K562 (cell line): Measurements from ENCODE around the gene AMDHD2. TPM values are rescaled to one million over a fixed set of nuclear protein-coding genes. Genes with fewer than 3 reads are reported as not detected.
A peak's percentile ranks its signal among the peaks of the same experiment; 100 is the strongest.
"Not testable (repeated sequence)": the region's sequence is repeated elsewhere in the genome, so short reads cannot be mapped to it uniquely, and the experiment has no call there.

ENCODE experiments used
- ATAC-seq: fragments of 200-7000 bp; cut with Tn5 transposase; 3 replicates; pipeline ENCODE4 v1.9.1; 2020; ENCODE audit warnings: moderate library complexity
- BruUV-seq: library from RNA; stranded (reverse); fragments of 400-500 nt; replicated peaks from 2 replicates; lab custom pipeline; 2021; lab: Mats Ljungman, UMichigan
- CTCF ChIA-PET: fragments of 300-600 bp; formaldehyde crosslinking; extraction: SDS; loops from one replicate; lab custom pipeline; 2021; ENCODE audit warnings: low intra/inter-chr PET ratio; lab: Yijun Ruan, JAX
- POLR2A ChIA-PET: fragments of 300-600, 350-650 bp; sonication (Branson Sonifier 250); formaldehyde crosslinking; extraction: SDS; loops from one replicate; lab custom pipeline; 2021; ENCODE audit warnings: antibody characterized with exemption, inconsistent platforms; lab: Yijun Ruan, JAX
- DNase-seq, 4 experiments: peaks; one replicate each; pipeline versions ENCODE4 v3.0.0 to v3.0.0-alpha.2; 2011 to 2018; ENCODE audit warnings: low spot score in 3 of 4, mixed read lengths in 3 of 4; ENCODE audit errors: extremely low read depth in 1 of 4
- FAIRE-seq: peaks from 2 replicates; lab custom pipeline; 2011; peaks lifted over from hg19 to GRCh38; lab: Jason Lieb, UNC
- H2AFZ ChIP-seq: 2 replicates; pipeline ENCODE4 v1.6.0; 2011; ENCODE audit warnings: low read depth, low read length, control low read depth, inconsistent platforms
- H3K27ac ChIP-seq: fragments of 200-600 bp; 3 replicates; pipeline ENCODE4 v1.8.0; 2011; ENCODE audit warnings: low read depth, mild to moderate bottlenecking, control low read depth, inconsistent platforms, low read length, moderate library complexity, mixed read lengths; ENCODE audit errors: extremely low read depth
- H3K27me3 ChIP-seq, 2 experiments: fragments of 300-600 bp in 1 of 2; 2 replicates in 1 of 2; 3 replicates in 1 of 2; pipeline versions ENCODE4 v1.6.0 to v1.8.0; 2011; ENCODE audit warnings: inconsistent platforms in 2 of 2, low read length in 2 of 2, mild to moderate bottlenecking in 1 of 2, mixed read lengths in 1 of 2, moderate library complexity in 1 of 2; ENCODE audit not compliant: control insufficient read depth in 2 of 2, insufficient read depth in 2 of 2
- H3K36me3 ChIP-seq: fragments of 300-600 bp; 3 replicates; pipeline ENCODE4 v1.8.0; 2011; ENCODE audit warnings: mild to moderate bottlenecking, low read length, inconsistent platforms; ENCODE audit not compliant: control insufficient read depth, insufficient read depth
- H3K4me1 ChIP-seq, 2 experiments: fragments of 200-600 bp in 1 of 2; replicated peaks in 1 of 2; 2 replicates in 1 of 2; 3 replicates in 1 of 2; pipeline versions ENCODE4 v1.5.1 to v1.8.0; 2011; ENCODE audit warnings: inconsistent platforms in 2 of 2, low read length in 2 of 2, mild to moderate bottlenecking in 1 of 2, mixed read lengths in 1 of 2, moderate library complexity in 1 of 2; ENCODE audit not compliant: control insufficient read depth in 2 of 2, insufficient read depth in 2 of 2
- H3K4me2 ChIP-seq: 2 replicates; pipeline ENCODE4 v1.6.1; 2011; ENCODE audit warnings: low read length, control low read depth, inconsistent platforms, mixed read lengths; ENCODE audit not compliant: insufficient read depth
- H3K4me3 ChIP-seq: fragments of 200-600 bp; sonication (generic), shearing (Covaris generic); 2 replicates; pipeline ENCODE4 v1.5.1; 2016; ENCODE audit warnings: control low read depth, inconsistent platforms
- H3K79me2 ChIP-seq: fragments of 200-600 bp; 3 replicates; pipeline ENCODE4 v1.8.0; 2011; ENCODE audit warnings: low read length, inconsistent platforms; ENCODE audit not compliant: control insufficient read depth, insufficient read depth
- H3K9ac ChIP-seq, 2 experiments: 2 replicates each; pipeline versions ENCODE4 v1.6.0 to v1.6.1; 2011; ENCODE audit warnings: low read depth in 2 of 2, low read length in 2 of 2, control low read depth in 1 of 2, inconsistent platforms in 1 of 2, mild to moderate bottlenecking in 1 of 2, mixed read lengths in 1 of 2; ENCODE audit not compliant: insufficient read depth in 1 of 2
- H3K9me1 ChIP-seq: one replicate; pipeline ENCODE4 v1.6.0; 2011; ENCODE audit warnings: inconsistent platforms, mild to moderate bottlenecking, low read length, moderate library complexity; ENCODE audit not compliant: control insufficient read depth, insufficient read depth
- H3K9me3 ChIP-seq: replicated peaks from 2 replicates; pipeline ENCODE4 v1.5.1; 2011; ENCODE audit warnings: low read depth, low read length, inconsistent platforms; ENCODE audit not compliant: control insufficient read depth, insufficient read depth
- H4K20me1 ChIP-seq: replicated peaks from 2 replicates; pipeline ENCODE4 v1.6.1; 2011; ENCODE audit warnings: low read length, inconsistent platforms, mixed read lengths; ENCODE audit not compliant: control insufficient read depth, insufficient read depth
- SMC3 ChIP-seq: conservative IDR thresholded peaks from 2 replicates; pipeline ENCODE4 v1.6.1; 2011; ENCODE audit warnings: low read depth, low read length, improper control_type of control experiment; ENCODE audit not compliant: insufficient read depth
- WGBS: fragments of 100-300 bp; shearing (Covaris generic); methylation state at CpG from one replicate; pipeline ENCODE4 v1.1.6; 2016; ENCODE audit warnings: low coverage, mixed read lengths; ENCODE audit not compliant: insufficient coverage; ENCODE audit errors: missing lambda C conversion rate; 5-methylcytosine and 5-hydroxymethylcytosine counted together
- in situ Hi-C: fragments of 300-500 bp; cut with MboI; formaldehyde crosslinking; loops from 4 replicates; pipeline ENCODE4 v1.15.0; 2018; ENCODE audit warnings: inconsistent platforms, mixed read lengths
- intact Hi-C: fragments of 100-400 bp; cut with micrococcal nuclease; formaldehyde crosslinking; loops from 2 replicates; pipeline ENCODE4 v1.14.2; 2022
- polyA plus RNA-seq, 8 experiments: library from polyadenylated mRNA; depleted of rRNA in 4 of 8; stranded (reverse) in 5 of 8; unstranded in 3 of 8; fragments of >200 nt; fragmentation: Nextera tagmentation in 2 of 8; fragmentation: Illumina TruSeq in 1 of 8; extraction: Ambion mirVana in 2 of 8; extraction: Trizol in 1 of 8; gene quantifications; 2 replicates each; pipeline versions ENCODE4 v1.2.1 to v1.2.3, GENCODE V29; 2011 to 2014; ENCODE audit warnings: inconsistent platforms in 1 of 8, missing spikeins in 1 of 8
- total RNA-seq, 7 experiments: library from RNA; depleted of rRNA in 6 of 7; stranded (reverse); fragments of >200 nt in 6 of 7; fragmentation: Illumina TruSeq in 2 of 7; extraction: Trizol in 2 of 7; gene quantifications; 2 replicates each; pipeline versions ENCODE4 v1.2.1 to v1.2.3, GENCODE V29; 2011 to 2021; ENCODE audit warnings: low replicate concordance in 1 of 7
- TF ChIP-seq, protein P1 (sequence below), 3 experiments: IDR thresholded peaks in 2 of 3; conservative IDR thresholded peaks in 1 of 3; 2 replicates each; pipeline ENCODE4 v1.5.1; 2011 to 2012; ENCODE audit warnings: low read length in 3 of 3, mild to moderate bottlenecking in 3 of 3, control low read depth in 2 of 3, improper control_type of control experiment in 1 of 3, inconsistent platforms in 1 of 3, low read depth in 1 of 3, mixed read lengths in 1 of 3, moderate library complexity in 1 of 3; ENCODE audit not compliant: insufficient read depth in 2 of 3

The AMDHD2 gene
- total and polyA plus RNA-seq, 9 of the 15 experiments (the other 6 are each of a cell fraction or from before 2014, with no cell fraction given): 0.38 to 56.9 (median 18.3) TPM; not detected in 1

DNA sequence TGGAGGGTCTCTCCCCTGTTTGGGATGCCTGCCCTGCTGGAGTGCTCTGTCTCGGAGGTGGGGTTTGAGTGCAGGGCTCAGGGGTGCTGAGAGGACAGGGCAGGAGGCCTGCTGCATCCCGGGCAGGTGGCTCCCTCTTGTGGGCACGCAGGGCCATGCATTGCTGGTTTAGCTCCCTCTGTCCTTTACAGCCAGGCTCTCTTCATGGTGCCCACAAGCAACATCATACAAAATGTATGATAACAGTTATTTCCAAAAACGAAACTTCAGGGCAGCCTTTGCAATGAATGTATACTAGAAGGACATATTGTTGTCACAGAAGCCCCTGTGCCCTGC, 40.6 kb downstream of the AMDHD2 start:
- H3K4me1 ChIP-seq, in situ Hi-C loops, intact Hi-C loops, H3K4me2 ChIP-seq, H3K4me3 ChIP-seq, H4K20me1 ChIP-seq, H3K36me3 ChIP-seq, POLR2A ChIA-PET, H3K9me3 ChIP-seq, H3K27me3 ChIP-seq, H2AFZ ChIP-seq, BruUV-seq, H3K9me1 ChIP-seq, DNase-seq, H3K79me2 ChIP-seq, CTCF ChIA-PET, H3K27ac ChIP-seq, H3K9ac ChIP-seq: not testable (repeated sequence)
- FAIRE-seq (peak; percentile 88), ATAC-seq (peak; percentile 99)
- WGBS: 0% methylated on average over 1 of the region's 4 CpGs
- TF ChIP-seq, protein P1, sequence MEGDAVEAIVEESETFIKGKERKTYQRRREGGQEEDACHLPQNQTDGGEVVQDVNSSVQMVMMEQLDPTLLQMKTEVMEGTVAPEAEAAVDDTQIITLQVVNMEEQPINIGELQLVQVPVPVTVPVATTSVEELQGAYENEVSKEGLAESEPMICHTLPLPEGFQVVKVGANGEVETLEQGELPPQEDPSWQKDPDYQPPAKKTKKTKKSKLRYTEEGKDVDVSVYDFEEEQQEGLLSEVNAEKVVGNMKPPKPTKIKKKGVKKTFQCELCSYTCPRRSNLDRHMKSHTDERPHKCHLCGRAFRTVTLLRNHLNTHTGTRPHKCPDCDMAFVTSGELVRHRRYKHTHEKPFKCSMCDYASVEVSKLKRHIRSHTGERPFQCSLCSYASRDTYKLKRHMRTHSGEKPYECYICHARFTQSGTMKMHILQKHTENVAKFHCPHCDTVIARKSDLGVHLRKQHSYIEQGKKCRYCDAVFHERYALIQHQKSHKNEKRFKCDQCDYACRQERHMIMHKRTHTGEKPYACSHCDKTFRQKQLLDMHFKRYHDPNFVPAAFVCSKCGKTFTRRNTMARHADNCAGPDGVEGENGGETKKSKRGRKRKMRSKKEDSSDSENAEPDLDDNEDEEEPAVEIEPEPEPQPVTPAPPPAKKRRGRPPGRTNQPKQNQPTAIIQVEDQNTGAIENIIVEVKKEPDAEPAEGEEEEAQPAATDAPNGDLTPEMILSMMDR (IDR thresholded peaks at IDR 0.05 in 2 of 3, conservative IDR thresholded peaks at IDR 0.05 in 1 of 3; ENCODE audit: insufficient read depth in 2 of 3, low read depth in 1 of 3, low read length in 3 of 3): peak in 2 of 3 experiments; percentile 36 to 37; a peak in 4 of 6 replicates
- TF ChIP-seq SMC3: 0 out of 2 replicates have a peak, but pooled peaks have one; percentile 25

DNA sequence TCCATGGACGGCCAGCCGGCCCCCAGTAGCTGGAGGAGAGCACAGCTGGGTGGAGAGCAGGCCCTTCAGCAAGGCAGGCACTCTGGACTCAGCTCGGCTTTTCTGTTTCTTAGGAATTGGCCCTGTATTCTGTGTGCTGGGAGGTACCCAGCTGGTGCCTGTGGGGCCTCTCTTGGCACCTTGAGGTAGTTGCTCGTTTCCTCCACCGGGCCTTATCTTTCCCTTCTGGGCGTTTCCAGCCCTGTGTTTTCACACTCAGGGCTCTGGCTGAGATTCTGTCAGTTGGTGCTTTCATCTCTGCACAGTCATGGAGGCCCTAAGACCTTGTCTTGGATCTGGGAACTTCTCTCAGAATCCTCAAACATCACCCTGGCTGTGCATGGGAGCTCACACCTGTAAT, 47.3 kb downstream of the AMDHD2 start:
- intact Hi-C loops, H2AFZ ChIP-seq: not testable (repeated sequence)

DNA sequence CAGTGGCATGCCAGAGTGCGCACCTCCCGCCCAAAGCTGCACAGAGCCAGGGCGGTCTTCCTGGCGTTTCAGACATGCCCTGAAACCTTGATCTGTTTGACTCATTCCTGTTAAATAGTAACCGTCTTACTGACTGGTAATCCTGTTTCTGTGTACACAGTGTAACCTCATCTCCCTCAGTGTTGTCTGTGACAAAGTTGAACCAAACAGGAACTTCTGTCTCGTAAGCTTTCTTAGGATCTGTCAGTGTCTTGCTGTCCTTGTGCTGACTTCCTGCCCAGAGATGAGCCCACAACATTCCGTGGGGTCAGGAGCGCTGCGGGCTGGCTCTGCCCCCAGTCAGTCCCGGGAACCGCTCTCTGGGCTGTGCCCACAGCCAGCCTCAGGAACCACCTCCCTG, 48.4 kb downstream of the AMDHD2 start:
- CTCF ChIA-PET, H3K27ac ChIP-seq, H3K79me2 ChIP-seq, FAIRE-seq, H3K9ac ChIP-seq, H3K27me3 ChIP-seq, POLR2A ChIA-PET, H3K9me1 ChIP-seq, H3K4me2 ChIP-seq, DNase-seq, in situ Hi-C loops, H3K36me3 ChIP-seq, H3K4me3 ChIP-seq, H3K9me3 ChIP-seq, H4K20me1 ChIP-seq, H3K4me1 ChIP-seq, H2AFZ ChIP-seq, ATAC-seq, BruUV-seq, intact Hi-C loops: not testable (repeated sequence)
- WGBS: no CpG with 5 or more reads among the region's 11 CpGs

More for the DNA sequence above, 47.3 kb downstream of the AMDHD2 start:
- H3K79me2 ChIP-seq, in situ Hi-C loops, H3K4me1 ChIP-seq, H3K9me3 ChIP-seq, H3K9ac ChIP-seq, CTCF ChIA-PET, H3K27me3 ChIP-seq, H3K27ac ChIP-seq, POLR2A ChIA-PET, H4K20me1 ChIP-seq, H3K4me3 ChIP-seq, H3K4me2 ChIP-seq, FAIRE-seq, DNase-seq, BruUV-seq, ATAC-seq, H3K36me3 ChIP-seq, H3K9me1 ChIP-seq: not testable (repeated sequence)
- WGBS: no CpG with 5 or more reads among the region's 6 CpGs
